GM12873 (cell line): ENCODE data around the gene EIF1.

Experiments used
- CTCF ChIP-seq: IDR thresholded peaks from 2 replicates; pipeline ENCODE4 v1.5.1; 2012; ENCODE audit warnings: low read depth, mild to moderate bottlenecking, moderate library complexity, low read length, control low read depth; ENCODE audit not compliant: insufficient read depth; ENCODE audit errors: missing control alignments

Gene EIF1

DNA sequence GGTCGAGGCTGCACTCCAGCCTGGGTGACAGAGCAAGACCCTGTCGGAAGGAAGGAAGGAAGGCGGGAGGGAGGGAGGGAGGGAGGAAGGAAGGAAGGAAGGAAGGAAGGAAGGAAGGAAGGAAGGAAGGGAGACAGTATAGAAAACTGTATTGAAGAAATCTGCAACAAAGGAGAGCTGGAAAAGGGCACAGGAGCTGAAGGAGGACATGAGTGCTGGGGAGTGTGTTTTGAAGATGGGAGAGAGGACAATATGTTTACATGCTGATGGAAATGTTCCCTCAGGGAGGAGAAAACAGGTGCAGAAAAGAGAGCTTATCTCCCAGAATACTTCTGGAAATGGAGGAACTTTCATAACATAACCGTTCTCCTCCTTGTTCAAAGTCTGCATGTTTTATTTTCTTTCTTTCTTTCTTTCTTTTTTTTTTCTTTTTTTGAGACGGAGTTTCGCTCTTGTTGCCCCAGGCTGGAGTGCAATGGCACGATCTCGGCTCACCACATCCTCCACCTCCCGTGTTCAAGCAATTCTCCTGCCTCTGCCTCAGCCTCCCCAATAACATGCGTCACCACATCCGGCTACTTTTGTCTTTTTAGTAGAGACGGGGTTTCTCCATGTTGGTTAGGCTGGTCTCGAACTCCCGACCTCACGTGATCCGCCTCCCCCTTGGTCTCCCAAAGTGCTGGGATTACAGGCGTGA lies 48.4 kb downstream of the EIF1 start:
- TF ChIP-seq CTCF: no peak

DNA sequence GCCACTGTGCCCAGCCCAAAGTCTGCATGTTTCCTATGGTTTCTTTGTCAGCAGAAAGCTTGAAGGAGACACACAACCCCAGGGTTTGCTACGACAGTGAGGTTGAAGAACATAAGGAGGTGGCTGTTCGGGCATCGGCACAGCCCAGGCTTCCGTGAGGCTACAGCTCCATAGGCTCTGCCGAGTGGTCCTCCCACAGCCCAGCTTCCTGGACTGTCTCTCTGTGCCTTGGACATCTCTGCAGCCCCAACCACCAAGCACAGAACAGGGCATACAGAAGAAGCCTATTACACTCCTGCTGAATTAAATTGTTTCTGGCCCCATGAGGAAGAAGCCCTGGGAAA lies 49.0 kb downstream of the EIF1 start:
- no peak for TF ChIP-seq CTCF

DNA sequence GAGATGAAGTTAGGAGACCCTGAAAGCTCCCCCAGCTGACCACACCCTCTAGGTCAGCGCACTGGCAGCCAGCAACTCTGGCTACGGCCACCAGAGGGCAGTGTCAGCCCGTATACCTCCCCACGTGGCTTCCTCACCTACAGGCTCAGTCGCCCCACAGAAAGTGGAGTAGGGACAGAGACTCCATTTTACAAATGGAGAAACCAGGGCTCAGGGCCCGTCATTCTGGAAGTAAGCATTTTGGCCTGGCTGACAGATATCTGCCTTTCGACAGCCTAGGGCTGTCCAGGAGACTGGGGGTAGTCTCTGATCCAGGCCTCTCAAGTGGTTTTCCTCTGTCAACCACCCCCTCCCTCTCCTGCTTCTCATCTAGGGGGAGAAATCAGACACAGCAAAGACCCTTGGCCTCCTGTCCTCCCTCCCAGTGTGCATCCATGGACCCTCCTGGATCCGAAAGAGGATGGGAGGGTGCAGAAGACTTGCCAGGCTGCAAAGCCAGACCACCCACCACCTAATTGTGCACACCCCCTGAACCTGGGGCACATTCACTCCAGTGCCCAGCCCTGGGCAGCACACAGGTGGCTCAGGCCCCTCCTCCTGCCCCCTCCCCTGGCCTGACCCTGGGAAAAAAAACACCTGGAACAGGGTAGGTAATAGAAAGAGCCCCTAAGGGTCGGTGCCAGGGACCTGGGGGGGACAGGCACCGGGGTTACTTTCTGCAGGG lies 49.6 kb downstream of the EIF1 start:
- TF ChIP-seq CTCF: peak; percentile 99

- no peak for TF ChIP-seq CTCF
Measured at GRCh38 chr17:41738801-41739112, 50.1 kb downstream of the EIF1 start.

- no peak for TF ChIP-seq CTCF
Measured at GRCh38 chr17:41739661-41740352, 51.1 kb downstream of the EIF1 start.

DNA sequence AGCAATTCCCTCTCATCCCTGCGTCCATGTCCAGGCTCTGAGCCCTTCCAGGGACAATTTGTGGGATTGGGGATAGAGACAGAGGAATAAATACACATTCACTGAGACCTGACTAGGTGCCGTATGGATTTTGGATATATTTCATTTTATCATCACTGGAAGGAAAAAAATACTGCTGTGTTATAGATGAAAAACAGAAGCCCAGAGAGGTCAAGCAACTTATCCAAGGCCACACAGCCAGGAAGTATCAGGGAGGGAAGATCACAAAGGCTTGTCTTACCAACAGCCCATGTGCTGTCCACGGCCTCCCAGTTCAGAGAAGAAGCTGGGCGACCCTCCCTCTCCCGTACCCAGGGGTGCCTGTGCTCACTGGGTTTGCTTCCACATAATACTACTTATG lies 51.8 kb downstream of the EIF1 start:
- no peak for TF ChIP-seq CTCF

DNA sequence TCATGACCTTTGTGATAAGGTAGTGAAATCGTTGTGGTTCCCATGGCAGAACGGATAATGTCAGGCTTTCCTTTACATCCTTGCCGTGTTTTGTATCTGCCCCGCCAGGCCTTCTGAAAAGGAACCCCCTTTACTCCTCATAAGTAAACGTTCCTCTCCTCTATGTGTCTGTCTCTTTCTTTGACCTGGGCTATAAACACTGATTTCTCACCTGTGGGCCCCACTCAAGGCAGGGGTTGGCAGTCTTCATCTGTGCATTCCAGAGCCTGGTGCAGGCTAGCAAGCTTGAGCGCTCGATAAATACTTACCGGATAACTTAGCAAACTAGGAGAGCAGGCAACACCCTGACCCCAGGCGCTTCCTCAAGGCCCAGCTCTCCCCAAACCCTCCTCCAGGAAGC lies 53.0 kb downstream of the EIF1 start:
- TF ChIP-seq CTCF: no peak
